Neural progenitor cell (in vitro differentiated cells): Measurements from ENCODE around the gene MAP2K5.

Experiments used
- CTCF ChIP-seq: fragments of 200-600 bp; sonication (generic); IDR thresholded peaks from 2 replicates; pipeline ENCODE4 v1.5.1; 2017; ENCODE audit warnings: antibody characterized with exemption, mild to moderate bottlenecking
- EZH2 ChIP-seq: fragments of 200-600 bp; sonication (generic); IDR thresholded peaks from 2 replicates; pipeline ENCODE4 v1.6.1; 2017; ENCODE audit warnings: antibody characterized with exemption, mild to moderate bottlenecking, moderate library complexity
- EZH2phosphoT487 ChIP-seq: fragments of 200-600 bp; sonication (generic); IDR thresholded peaks from 2 replicates; pipeline ENCODE4 v1.6.1; 2017; ENCODE audit warnings: antibody characterized with exemption

- TF ChIP-seq CTCF (no peak), EZH2phosphoT487 (no peak), EZH2 (no peak)
Measured at GRCh38 chr15:67778968-67779548, 236.6 kb downstream of the MAP2K5 start.
